ENCODE data around the gene STAT2. TPM values are rescaled to one million over a fixed set of nuclear protein-coding genes. Genes with fewer than 3 reads are reported as not detected.

Gene STAT2
- total and polyA plus RNA-seq, 2 donors (not counting 1 experiment from before 2014, with no cell fraction given) = 148 to 368 TPM

DNA sequence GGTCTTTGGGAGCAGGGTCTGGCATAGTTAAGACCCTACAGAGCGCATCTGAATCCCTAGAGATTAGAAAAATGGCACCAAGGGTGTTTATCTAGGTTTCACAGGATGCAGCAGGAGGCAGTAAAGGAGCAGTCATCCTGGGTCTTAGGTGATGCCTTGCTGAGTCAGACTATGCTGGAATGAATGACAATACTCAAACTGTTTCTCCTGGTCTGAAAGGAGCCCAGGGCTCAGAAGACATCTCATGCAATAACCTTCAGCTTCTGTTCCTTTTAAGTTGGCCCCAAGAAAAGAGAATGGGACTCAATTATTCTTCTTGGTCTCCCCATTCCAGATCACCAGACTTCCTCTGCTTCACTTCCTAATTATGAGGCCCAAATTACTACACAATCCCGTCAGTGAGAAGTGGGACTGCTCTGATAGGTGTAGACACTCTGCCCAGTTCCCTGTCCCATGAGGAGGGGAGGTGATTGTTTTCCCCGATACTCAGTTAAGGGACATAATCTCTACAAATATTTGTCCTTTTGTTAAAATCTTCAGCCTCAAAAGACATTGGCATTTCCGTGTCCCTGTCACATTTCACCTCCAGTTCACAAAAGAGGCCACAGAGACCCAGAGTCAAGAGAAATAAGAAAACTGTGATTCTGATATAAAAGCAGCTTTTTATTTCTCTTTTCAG, 17.5 kb upstream of the STAT2 start:
- Histone ChIP-seq H3K4me2 (ENCODE audit: extremely low read depth, insufficient read depth, low read length) (no peak overlapping the region), H3K9ac (ENCODE audit: insufficient read depth, low read length) (no peak overlapping the region), H2AFZ (ENCODE audit: low read length) (no peak overlapping the region), H3K79me2 (ENCODE audit: control insufficient read depth, insufficient read depth, low read length) (no peaks in the 10 kb centered on the region), H4K20me1 (ENCODE audit: control insufficient read depth, extremely low read depth, insufficient read depth, low read length) (no peaks in the 10 kb centered on the region), H3K36me3 (ENCODE audit: control insufficient read depth, insufficient read depth, low read length) (no peaks in the 10 kb centered on the region), H3K27ac (ENCODE audit: insufficient read depth, low read length) (no peak overlapping the region), H3K27me3 (ENCODE audit: control insufficient read depth, insufficient read depth, low read length) (no peaks in the 10 kb centered on the region), H3K4me3 (replicated peaks in 1 of 4; ENCODE audit: control extremely low read depth in 1 of 4, insufficient read depth in 1 of 4, low read depth in 3 of 4, low read length in 4 of 4) (no peak overlapping the region), H3K4me1 (ENCODE audit: control insufficient read depth, extremely low read depth, insufficient read depth, low read length) (no peaks in the 10 kb centered on the region), H3K9me3 (ENCODE audit: control insufficient read depth, insufficient read depth, low read depth, low read length) (no peaks in the 10 kb centered on the region)
- TF ChIP-seq, protein P1, sequence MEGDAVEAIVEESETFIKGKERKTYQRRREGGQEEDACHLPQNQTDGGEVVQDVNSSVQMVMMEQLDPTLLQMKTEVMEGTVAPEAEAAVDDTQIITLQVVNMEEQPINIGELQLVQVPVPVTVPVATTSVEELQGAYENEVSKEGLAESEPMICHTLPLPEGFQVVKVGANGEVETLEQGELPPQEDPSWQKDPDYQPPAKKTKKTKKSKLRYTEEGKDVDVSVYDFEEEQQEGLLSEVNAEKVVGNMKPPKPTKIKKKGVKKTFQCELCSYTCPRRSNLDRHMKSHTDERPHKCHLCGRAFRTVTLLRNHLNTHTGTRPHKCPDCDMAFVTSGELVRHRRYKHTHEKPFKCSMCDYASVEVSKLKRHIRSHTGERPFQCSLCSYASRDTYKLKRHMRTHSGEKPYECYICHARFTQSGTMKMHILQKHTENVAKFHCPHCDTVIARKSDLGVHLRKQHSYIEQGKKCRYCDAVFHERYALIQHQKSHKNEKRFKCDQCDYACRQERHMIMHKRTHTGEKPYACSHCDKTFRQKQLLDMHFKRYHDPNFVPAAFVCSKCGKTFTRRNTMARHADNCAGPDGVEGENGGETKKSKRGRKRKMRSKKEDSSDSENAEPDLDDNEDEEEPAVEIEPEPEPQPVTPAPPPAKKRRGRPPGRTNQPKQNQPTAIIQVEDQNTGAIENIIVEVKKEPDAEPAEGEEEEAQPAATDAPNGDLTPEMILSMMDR (conservative IDR thresholded peaks at IDR 0.05 in 1 of 2, IDR thresholded peaks at IDR 0.05 in 1 of 2; ENCODE audit: low read depth in 1 of 2, low read length in 2 of 2) = no peak
- TF ChIP-seq EZH2 (IDR thresholded peaks at IDR 0.05; ENCODE audit: low read length, missing control alignments) = no peak
- peak in 1 of 2 donors; percentile 4 for DNase-seq (ENCODE audit: low read depth in 2 of 2)

DNA sequence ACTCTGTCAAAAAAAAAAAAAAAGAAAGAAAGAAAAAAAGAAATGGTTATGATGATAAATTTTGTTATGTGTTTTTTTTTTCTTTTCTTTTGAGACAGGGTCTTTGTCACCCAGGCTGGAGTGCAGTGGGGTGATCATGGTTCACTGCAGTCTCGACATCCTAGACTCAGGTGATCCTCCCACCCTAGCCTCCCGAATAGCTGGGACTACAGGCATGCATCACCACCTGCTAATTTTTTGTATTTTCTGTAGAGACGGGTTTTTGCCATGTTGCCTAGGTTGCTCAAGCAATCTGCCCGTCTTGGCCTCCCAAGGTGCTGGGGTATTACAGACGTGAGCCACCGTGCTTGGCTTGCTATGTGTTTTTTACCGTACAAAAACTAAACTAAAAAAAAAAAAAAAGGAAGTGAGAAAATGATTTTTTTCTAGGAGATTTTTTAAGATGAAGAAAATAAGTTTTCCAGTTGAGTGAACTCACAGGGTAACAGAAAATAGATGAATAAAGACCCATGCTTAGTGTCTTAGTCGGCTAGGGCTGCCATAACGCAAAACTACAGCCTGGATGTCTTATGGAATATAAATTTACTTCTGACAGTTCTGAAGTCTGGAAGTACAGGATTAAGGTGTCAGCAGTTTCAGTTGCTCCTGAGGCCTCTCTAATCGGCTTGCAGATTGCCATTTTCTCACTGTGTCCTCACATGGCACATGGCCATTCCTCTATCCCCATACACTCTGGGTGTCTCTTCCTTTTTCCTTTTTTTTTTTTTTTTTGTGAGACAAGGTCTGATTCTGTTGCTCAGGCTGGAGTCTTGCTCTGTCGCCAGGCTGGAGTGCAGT, 15.9 kb upstream of the STAT2 start:
- no peak overlapping the region for H2AFZ ChIP-seq (ENCODE audit: low read length)
- H3K36me3 ChIP-seq (ENCODE audit: control insufficient read depth, insufficient read depth, low read length) = no peaks in the 10 kb centered on the region
- H3K27ac ChIP-seq (ENCODE audit: insufficient read depth, low read length) = no peak overlapping the region
- DNase-seq (ENCODE audit: low read depth in 2 of 2) = no peak
- H3K9me3 ChIP-seq (ENCODE audit: control insufficient read depth, insufficient read depth, low read depth, low read length) = no peaks in the 10 kb centered on the region
- no peak overlapping the region for H3K4me3 ChIP-seq (replicated peaks in 1 of 4; ENCODE audit: control extremely low read depth in 1 of 4, insufficient read depth in 1 of 4, low read depth in 3 of 4, low read length in 4 of 4)
- no peaks in the 10 kb centered on the region for H3K4me1 ChIP-seq (ENCODE audit: control insufficient read depth, extremely low read depth, insufficient read depth, low read length)
- H3K9ac ChIP-seq (ENCODE audit: insufficient read depth, low read length) = no peak overlapping the region
- H3K4me2 ChIP-seq (ENCODE audit: extremely low read depth, insufficient read depth, low read length) = no peak overlapping the region
- no peaks in the 10 kb centered on the region for H3K79me2 ChIP-seq (ENCODE audit: control insufficient read depth, insufficient read depth, low read length)
- H3K27me3 ChIP-seq (ENCODE audit: control insufficient read depth, insufficient read depth, low read length) = no peaks in the 10 kb centered on the region
- H4K20me1 ChIP-seq (ENCODE audit: control insufficient read depth, extremely low read depth, insufficient read depth, low read length) = no peaks in the 10 kb centered on the region
- TF ChIP-seq, protein P1 (conservative IDR thresholded peaks at IDR 0.05 in 1 of 2, IDR thresholded peaks at IDR 0.05 in 1 of 2; ENCODE audit: low read depth in 1 of 2, low read length in 2 of 2) = no peak
- TF ChIP-seq EZH2 (IDR thresholded peaks at IDR 0.05; ENCODE audit: low read length, missing control alignments) = no peak

- Histone ChIP-seq H4K20me1 (ENCODE audit: control insufficient read depth, extremely low read depth, insufficient read depth, low read length) (no peaks in the 10 kb centered on the region), H2AFZ (ENCODE audit: low read length) (no peak overlapping the region), H3K27ac (ENCODE audit: insufficient read depth, low read length) (no peak overlapping the region), H3K36me3 (ENCODE audit: control insufficient read depth, insufficient read depth, low read length) (no peaks in the 10 kb centered on the region), H3K4me1 (ENCODE audit: control insufficient read depth, extremely low read depth, insufficient read depth, low read length) (no peaks in the 10 kb centered on the region), H3K79me2 (ENCODE audit: control insufficient read depth, insufficient read depth, low read length) (no peaks in the 10 kb centered on the region), H3K4me3 (replicated peaks in 1 of 4; ENCODE audit: control extremely low read depth in 1 of 4, insufficient read depth in 1 of 4, low read depth in 3 of 4, low read length in 4 of 4) (no peak overlapping the region), H3K4me2 (ENCODE audit: extremely low read depth, insufficient read depth, low read length) (no peak overlapping the region), H3K9ac (ENCODE audit: insufficient read depth, low read length) (no peak overlapping the region), H3K9me3 (ENCODE audit: control insufficient read depth, insufficient read depth, low read depth, low read length) (no peaks in the 10 kb centered on the region), H3K27me3 (ENCODE audit: control insufficient read depth, insufficient read depth, low read length) (no peaks in the 10 kb centered on the region)
- DNase-seq (ENCODE audit: low read depth in 2 of 2) = no peak
- TF ChIP-seq, protein P1 (conservative IDR thresholded peaks at IDR 0.05 in 1 of 2, IDR thresholded peaks at IDR 0.05 in 1 of 2; ENCODE audit: low read depth in 1 of 2, low read length in 2 of 2) = no peak
- no peak for TF ChIP-seq EZH2 (IDR thresholded peaks at IDR 0.05; ENCODE audit: low read length, missing control alignments)
These were observed 15.1 kb upstream of the STAT2 start for GRCh38 chr12:56374726-56375597.

Measured in fibroblast of lung (primary cell).